Central memory CD4-positive, alpha-beta T cell (primary cell): ENCODE data around the gene PDE8A.
"Not testable (repeated sequence)": the region's sequence is repeated elsewhere in the genome, so short reads cannot be mapped to it uniquely, and the experiment has no call there.

Experiments
- DNase-seq: peaks from one replicate; pipeline ENCODE4 v3.0.0; 2022

Gene PDE8A

GRCh38 chr15:84961114-84961452, 20.6 kb upstream of the PDE8A start:
- DNase-seq = no peak

- DNase-seq = no peak
These were observed 19.9 kb upstream of the PDE8A start for GRCh38 chr15:84961707-84962106.

GRCh38 chr15:84962955-84963354, 18.7 kb upstream of the PDE8A start:
- DNase-seq = no peak

- no peak for DNase-seq
These were observed 14.3 kb upstream of the PDE8A start for GRCh38 chr15:84967380-84967779.

- no peak for DNase-seq
These were observed 13.4 kb upstream of the PDE8A start for GRCh38 chr15:84968301-84968700.

- DNase-seq = no peak
These were observed 12.4 kb upstream of the PDE8A start for GRCh38 chr15:84969257-84969656.

GRCh38 chr15:84970843-84971242, 10.8 kb upstream of the PDE8A start:
- no peak for DNase-seq

GRCh38 chr15:84973492-84974460, 7.9 kb upstream of the PDE8A start:
- DNase-seq = no peak

- no peak for DNase-seq
These were observed 5.7 kb upstream of the PDE8A start for GRCh38 chr15:84975871-84976351.

GRCh38 chr15:84976746-84977345, 4.8 kb upstream of the PDE8A start:
- DNase-seq = no peak

- DNase-seq = no peak
These were observed 2.0 kb upstream of the PDE8A start for GRCh38 chr15:84979651-84980050.

GRCh38 chr15:84980196-84981053, 1.2 kb upstream of the PDE8A start:
- DNase-seq = peak; percentile 91

- DNase-seq = peak; percentile 98
These were observed 474 bp upstream of the PDE8A start for GRCh38 chr15:84981054-84981710.

- DNase-seq = peak; percentile 67
These were observed 755 bp downstream of the PDE8A start for GRCh38 chr15:84982301-84982920.

- DNase-seq = no peak
These were observed 1.6 kb downstream of the PDE8A start for GRCh38 chr15:84983294-84983693.

GRCh38 chr15:84983711-84984110, 2.1 kb downstream of the PDE8A start:
- DNase-seq = no peak

GRCh38 chr15:84985158-84985557, 3.5 kb downstream of the PDE8A start:
- DNase-seq = no peak

- not testable (repeated sequence) for DNase-seq
These were observed 5.7 kb downstream of the PDE8A start for GRCh38 chr15:84987351-84987750.

GRCh38 chr15:84987949-84988624, 6.4 kb downstream of the PDE8A start:
- peak; percentile 27 for DNase-seq

- DNase-seq = no peak
These were observed 7.4 kb downstream of the PDE8A start for GRCh38 chr15:84988909-84989644.

- no peak for DNase-seq
These were observed 8.9 kb downstream of the PDE8A start for GRCh38 chr15:84990507-84990906.
